ENCODE measurements around the gene LORICRIN.

GRCh38 chr1:153238527-153238926 is 21.0 kb upstream of the LORICRIN start:
- TF ChIP-seq CTCF (IDR thresholded peaks at IDR 0.05; ENCODE audit: insufficient read depth, low read length, poor library complexity, severe bottlenecking) (no peak), EZH2phosphoT487 (conservative IDR thresholded peaks at IDR 0.05; ENCODE audit: low read length) (no peak)

Measured in SU-DHL-6 (cell line).